IMR-90 (cell line): ENCODE measurements around the gene CEACAM7. TPM values are rescaled to one million over a fixed set of nuclear protein-coding genes. Genes with fewer than 3 reads are reported as not detected.

Experiments used
- ATAC-seq: fragments of 200-7000 bp; cut with Tn5 transposase; 2 replicates; pipeline ENCODE4 v1.9.1; 2020; ENCODE audit warnings: low read depth, mild to moderate bottlenecking, moderate library complexity
- BruUV-seq: library from RNA; stranded (reverse); fragments of 400-500 nt; replicated peaks from 2 replicates; lab custom pipeline; 2021; lab: Mats Ljungman, UMichigan
- CTCF ChIA-PET: fragments of 300-600 bp; formaldehyde crosslinking; extraction: SDS; loops from one replicate; lab custom pipeline; 2021; ENCODE audit warnings: antibody characterized with exemption; lab: Yijun Ruan, JAX
- POLR2A ChIA-PET: fragments of 300-600 bp; sonication (Branson Sonifier 250); formaldehyde crosslinking; loops from one replicate; lab custom pipeline; 2022; ENCODE audit warnings: antibody characterized with exemption; ENCODE audit not compliant: unreplicated experiment; lab: Charles Lee
- DNase-seq: peaks from one replicate; pipeline ENCODE4 v3.0.0; 2013
- H2AFZ ChIP-seq: replicated peaks from 2 replicates; pipeline ENCODE3; 2013; ENCODE audit warnings: low read length, mild to moderate bottlenecking; ENCODE audit not compliant: poor library complexity
- H2AK5ac ChIP-seq: 2 replicates; pipeline ENCODE4 v1.6.1; 2013; ENCODE audit warnings: low read depth, low read length, inconsistent platforms
- H2AK9ac ChIP-seq: replicated peaks from 2 replicates; pipeline ENCODE3; 2013; ENCODE audit warnings: mild to moderate bottlenecking, low read depth, low read length, moderate library complexity; ENCODE audit not compliant: poor library complexity
- H2BK120ac ChIP-seq: 2 replicates; pipeline ENCODE4 v1.6.1; 2013; ENCODE audit warnings: low read depth, low read length, inconsistent platforms
- H2BK15ac ChIP-seq: 3 replicates; pipeline ENCODE4 v1.6.1; 2013; ENCODE audit warnings: low read depth, low read length, inconsistent platforms
- H2BK20ac ChIP-seq: 2 replicates; pipeline ENCODE4 v1.6.1; 2013; ENCODE audit warnings: low read depth, mild to moderate bottlenecking, inconsistent platforms, low read length, moderate library complexity
- H2BK5ac ChIP-seq: 2 replicates; pipeline ENCODE4 v1.6.1; 2013; ENCODE audit warnings: mild to moderate bottlenecking, low read depth, low read length, inconsistent platforms; ENCODE audit not compliant: poor library complexity, severe bottlenecking
- H3K14ac ChIP-seq: replicated peaks from 2 replicates; pipeline ENCODE4 v1.6.1; 2013; ENCODE audit warnings: low read depth, low read length, inconsistent platforms
- H3K18ac ChIP-seq: 2 replicates; pipeline ENCODE4 v1.6.1; 2013; ENCODE audit warnings: low read depth, low read length, control low read depth
- H3K23ac ChIP-seq: 2 replicates; pipeline ENCODE4 v1.6.1; 2013; ENCODE audit warnings: low read depth, low read length, inconsistent platforms
- H3K27ac ChIP-seq: 2 replicates; pipeline ENCODE4 v1.5.1; 2013; ENCODE audit warnings: mild to moderate bottlenecking, control low read depth, low read length; ENCODE audit not compliant: insufficient read depth
- H3K27me3 ChIP-seq: 2 replicates; pipeline ENCODE4 v1.6.1; 2013; ENCODE audit warnings: low read length; ENCODE audit not compliant: control insufficient read depth, insufficient read depth
- H3K36me3 ChIP-seq: 2 replicates; pipeline ENCODE4 v1.6.1; 2013; ENCODE audit warnings: low read length, mixed read lengths; ENCODE audit not compliant: control insufficient read depth, insufficient read depth
- H3K4ac ChIP-seq: 2 replicates; pipeline ENCODE4 v1.6.1; 2013; ENCODE audit warnings: low read depth, low read length, inconsistent platforms
- H3K4me1 ChIP-seq: 2 replicates; pipeline ENCODE4 v1.6.1; 2013; ENCODE audit warnings: low read length, mixed read lengths; ENCODE audit not compliant: control insufficient read depth, insufficient read depth
- H3K4me2 ChIP-seq: 2 replicates; pipeline ENCODE4 v1.6.1; 2013; ENCODE audit warnings: low read depth, mild to moderate bottlenecking, control low read depth, low read length, moderate library complexity
- H3K4me3 ChIP-seq: 2 replicates; pipeline ENCODE4 v1.5.1; 2013; ENCODE audit warnings: low read depth, mild to moderate bottlenecking, control low read depth, low read length, moderate library complexity; ENCODE audit not compliant: insufficient read depth
- H3K56ac ChIP-seq: 2 replicates; pipeline ENCODE4 v1.6.1; 2013; ENCODE audit warnings: low read length, inconsistent platforms; ENCODE audit not compliant: insufficient read depth; ENCODE audit errors: extremely low read depth
- H3K79me1 ChIP-seq, 2 experiments: 2 replicates each; pipeline ENCODE4 v1.6.1; 2013; ENCODE audit warnings: low read length in 2 of 2, inconsistent platforms in 1 of 2, low read depth in 1 of 2
- H3K9ac ChIP-seq: 2 replicates; pipeline ENCODE4 v1.6.1; 2013; ENCODE audit warnings: low read depth, low read length, control low read depth
- H3K9me1 ChIP-seq: 2 replicates; pipeline ENCODE4 v1.6.1; 2013; ENCODE audit warnings: low read length, inconsistent platforms; ENCODE audit not compliant: insufficient read depth
- H3K9me3 ChIP-seq: 2 replicates; pipeline ENCODE4 v1.6.1; 2013; ENCODE audit warnings: low read length; ENCODE audit not compliant: control insufficient read depth, insufficient read depth
- H4K20me1 ChIP-seq: 2 replicates; pipeline ENCODE4 v1.6.1; 2013; ENCODE audit warnings: low read length, inconsistent platforms; ENCODE audit not compliant: insufficient read depth
- H4K5ac ChIP-seq: 2 replicates; pipeline ENCODE4 v1.6.1; 2013; ENCODE audit warnings: mild to moderate bottlenecking, low read depth, low read length, control low read depth
- H4K8ac ChIP-seq, 2 experiments: 2 replicates each; pipeline ENCODE4 v1.6.1; 2013; ENCODE audit warnings: low read depth in 2 of 2, low read length in 2 of 2, control low read depth in 1 of 2, inconsistent platforms in 1 of 2
- H4K91ac ChIP-seq: 2 replicates; pipeline ENCODE4 v1.6.1; 2013; ENCODE audit warnings: low read depth, low read length, inconsistent platforms; ENCODE audit not compliant: insufficient read depth
- BHLHE40 ChIP-seq: fragments of 150-350 bp; IDR thresholded peaks from 2 replicates; pipeline ENCODE4 v1.6.1; 2016; ENCODE audit warnings: mild to moderate bottlenecking, low read depth, low read length
- CEBPB ChIP-seq: IDR thresholded peaks from 2 replicates; pipeline ENCODE4 v1.6.1; 2012; ENCODE audit warnings: low read depth, low read length, improper control_type of control experiment
- CHD1 ChIP-seq: IDR thresholded peaks from 2 replicates; pipeline ENCODE4 v1.6.1; 2012; ENCODE audit warnings: low read depth, low read length, improper control_type of control experiment
- FOS ChIP-seq: fragments of 150-350 bp; IDR thresholded peaks from 2 replicates; pipeline ENCODE4 v1.6.1; 2016; ENCODE audit warnings: low read depth, low read length
- MAFK ChIP-seq: IDR thresholded peaks from 2 replicates; pipeline ENCODE4 v1.6.1; 2012; ENCODE audit warnings: low read depth, low read length, improper control_type of control experiment
- MAZ ChIP-seq: IDR thresholded peaks from 2 replicates; pipeline ENCODE4 v1.6.1; 2012; ENCODE audit warnings: low read depth, mild to moderate bottlenecking, low read length, improper control_type of control experiment, moderate library complexity, borderline replicate concordance
- MXI1 ChIP-seq: IDR thresholded peaks from 2 replicates; pipeline ENCODE4 v1.6.1; 2012; ENCODE audit warnings: low read depth, mild to moderate bottlenecking, low read length, moderate library complexity, borderline replicate concordance
- NFE2L2 ChIP-seq: fragments of 150-350 bp; IDR thresholded peaks from 2 replicates; pipeline ENCODE4 v1.6.1; 2016; ENCODE audit warnings: low read depth, mild to moderate bottlenecking, low read length
- POLR2A ChIP-seq: IDR thresholded peaks from 2 replicates; pipeline ENCODE4 v1.6.1; 2012; ENCODE audit warnings: mild to moderate bottlenecking, low read depth, low read length
- RAD21 ChIP-seq: IDR thresholded peaks from 2 replicates; pipeline ENCODE4 v1.6.1; 2012; ENCODE audit warnings: low read length, improper control_type of control experiment
- RCOR1 ChIP-seq: IDR thresholded peaks from 2 replicates; pipeline ENCODE4 v1.6.1; 2012; ENCODE audit warnings: mild to moderate bottlenecking, low read length, improper control_type of control experiment; ENCODE audit not compliant: insufficient replicate concordance
- RFX5 ChIP-seq: IDR thresholded peaks from 2 replicates; pipeline ENCODE4 v1.8.0; 2012; ENCODE audit warnings: low read depth, mild to moderate bottlenecking, low read length, moderate library complexity
- SMC3 ChIP-seq: fragments of 150-350 bp; IDR thresholded peaks from 2 replicates; pipeline ENCODE4 v1.6.1; 2016; ENCODE audit warnings: low read depth, mild to moderate bottlenecking, antibody characterized with exemption, low read length, moderate library complexity
- whole genome bisulfite sequencing, 2 experiments: methylation state at CpG; one replicate each; pipeline versions ENCODE4 v1.1.5 to v1.1.7; 2013; ENCODE audit warnings: missing lambda C conversion rate in 2 of 2; ENCODE audit not compliant: insufficient read length in 1 of 2; ENCODE audit errors: extremely low coverage in 2 of 2; 5-methylcytosine and 5-hydroxymethylcytosine counted together
- dilution Hi-C: fragments of 300-500 bp; cut with HindIII; formaldehyde crosslinking; loops from one replicate; pipeline ENCODE4 v1.14.3; 2018; ENCODE audit warnings: low sequenced_read_pairs; ENCODE audit not compliant: unreplicated experiment
- in situ Hi-C: fragments of 300-500 bp; cut with MboI; formaldehyde crosslinking; loops from 3 replicates; pipeline ENCODE4 v1.14.3; 2019; ENCODE audit warnings: low sequenced_read_pairs, inconsistent platforms, mixed read lengths
- intact Hi-C: fragments of 100-400 bp; cut with micrococcal nuclease; formaldehyde crosslinking; loops from 2 replicates; pipeline ENCODE4 v1.10.0; 2022
- polyA plus RNA-seq, 3 experiments: library from polyadenylated mRNA; depleted of rRNA; stranded (reverse); fragments of >200 nt; gene quantifications; 2 replicates each; pipeline ENCODE4 v1.2.3, GENCODE V29; 2012; ENCODE audit warnings: low replicate concordance in 1 of 3
- total RNA-seq: library from RNA; depleted of rRNA; stranded (reverse); fragments of >200 nt; gene quantifications from 2 replicates; pipeline ENCODE4 v1.2.3, GENCODE V29; 2012
- TF ChIP-seq, protein P1 (sequence below): conservative IDR thresholded peaks from 2 replicates; pipeline ENCODE4 v1.5.1; 2012; ENCODE audit warnings: mild to moderate bottlenecking, low read depth, low read length, improper control_type of control experiment
- TF ChIP-seq, protein P2 (sequence below): fragments of 150-350 bp; IDR thresholded peaks from 2 replicates; pipeline ENCODE4 v1.6.1; 2016; ENCODE audit warnings: low read depth, mild to moderate bottlenecking, low read length, moderate library complexity, borderline replicate concordance
- TF ChIP-seq, protein P3 (sequence below): fragments of 150-350 bp; IDR thresholded peaks from 2 replicates; pipeline ENCODE4 v1.6.1; 2017; ENCODE audit warnings: mild to moderate bottlenecking, antibody characterized with exemption, low read length, low read depth

CEACAM7 gene
- total and polyA plus RNA-seq, 2 of the 4 experiments (the other 2 are of a cell fraction): not detected

DNA sequence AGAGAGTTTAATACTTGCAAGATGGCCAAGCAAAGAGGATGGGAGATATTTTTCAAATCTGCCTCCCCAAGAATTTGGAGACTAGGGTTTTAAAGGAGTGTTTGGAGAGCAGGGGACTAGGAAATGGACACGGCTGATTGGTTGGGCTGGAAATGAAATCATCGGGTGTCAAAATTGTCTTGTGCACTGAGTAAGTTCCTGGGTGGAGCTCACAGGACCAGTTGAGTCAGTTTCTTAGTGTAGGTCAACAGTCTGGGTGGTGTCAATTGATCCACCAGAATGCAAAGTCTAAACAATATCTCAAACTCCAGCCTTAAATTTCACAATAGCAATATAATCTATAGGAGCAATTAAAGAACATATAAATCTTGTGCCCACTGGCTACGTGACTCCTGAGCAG, 38.2 kb downstream of the CEACAM7 start:
- Histone ChIP-seq H3K9me1 (no peaks in the 10 kb centered on the region), H2BK120ac (no peak overlapping the region), H4K91ac (no peak overlapping the region), H3K14ac (no peak overlapping the region), H3K4ac (no peak overlapping the region), H3K27me3 (no peaks in the 10 kb centered on the region; the same call in 1 of the 2 replicates), H3K27ac (no peak overlapping the region), H3K36me3 (no peaks in the 10 kb centered on the region), H3K4me2 (no peak overlapping the region), H2AFZ (no peak overlapping the region), H3K9ac (no peak overlapping the region), H4K8ac (no peak overlapping the region), H2BK20ac (no peak overlapping the region), H2AK5ac (no peak overlapping the region), H3K9me3 (no peaks in the 10 kb centered on the region), H3K79me1 (no peaks in the 10 kb centered on the region), H4K20me1 (no peaks in the 10 kb centered on the region), H4K5ac (no peak overlapping the region), H2BK5ac (no peak overlapping the region), H3K4me1 (no peaks in the 10 kb centered on the region), H3K23ac (no peak overlapping the region), H2BK15ac (no peak overlapping the region), H3K56ac (no peak overlapping the region), H3K4me3 (no peak overlapping the region), H2AK9ac (no peak overlapping the region), H3K18ac (no peak overlapping the region)
- DNase-seq (no peak), ATAC-seq (no peak)
- POLR2A ChIA-PET: no interaction called here
- intact Hi-C loops (no loop called here), dilution Hi-C loops (no loop called here), in situ Hi-C loops (no loop called here)
- CTCF ChIA-PET: no interaction called here
- TF ChIP-seq RAD21 (no peak), CEBPB (no peak), MXI1 (no peak), FOS (no peak), RCOR1 (no peak), POLR2A (no peak), NFE2L2 (no peak), MAFK (no peak), SMC3 (no peak), RFX5 (no peak), CHD1 (no peak), MAZ (no peak), BHLHE40 (no peak)
- TF ChIP-seq, protein P1, sequence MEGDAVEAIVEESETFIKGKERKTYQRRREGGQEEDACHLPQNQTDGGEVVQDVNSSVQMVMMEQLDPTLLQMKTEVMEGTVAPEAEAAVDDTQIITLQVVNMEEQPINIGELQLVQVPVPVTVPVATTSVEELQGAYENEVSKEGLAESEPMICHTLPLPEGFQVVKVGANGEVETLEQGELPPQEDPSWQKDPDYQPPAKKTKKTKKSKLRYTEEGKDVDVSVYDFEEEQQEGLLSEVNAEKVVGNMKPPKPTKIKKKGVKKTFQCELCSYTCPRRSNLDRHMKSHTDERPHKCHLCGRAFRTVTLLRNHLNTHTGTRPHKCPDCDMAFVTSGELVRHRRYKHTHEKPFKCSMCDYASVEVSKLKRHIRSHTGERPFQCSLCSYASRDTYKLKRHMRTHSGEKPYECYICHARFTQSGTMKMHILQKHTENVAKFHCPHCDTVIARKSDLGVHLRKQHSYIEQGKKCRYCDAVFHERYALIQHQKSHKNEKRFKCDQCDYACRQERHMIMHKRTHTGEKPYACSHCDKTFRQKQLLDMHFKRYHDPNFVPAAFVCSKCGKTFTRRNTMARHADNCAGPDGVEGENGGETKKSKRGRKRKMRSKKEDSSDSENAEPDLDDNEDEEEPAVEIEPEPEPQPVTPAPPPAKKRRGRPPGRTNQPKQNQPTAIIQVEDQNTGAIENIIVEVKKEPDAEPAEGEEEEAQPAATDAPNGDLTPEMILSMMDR: no peak
- TF ChIP-seq, protein P2, sequence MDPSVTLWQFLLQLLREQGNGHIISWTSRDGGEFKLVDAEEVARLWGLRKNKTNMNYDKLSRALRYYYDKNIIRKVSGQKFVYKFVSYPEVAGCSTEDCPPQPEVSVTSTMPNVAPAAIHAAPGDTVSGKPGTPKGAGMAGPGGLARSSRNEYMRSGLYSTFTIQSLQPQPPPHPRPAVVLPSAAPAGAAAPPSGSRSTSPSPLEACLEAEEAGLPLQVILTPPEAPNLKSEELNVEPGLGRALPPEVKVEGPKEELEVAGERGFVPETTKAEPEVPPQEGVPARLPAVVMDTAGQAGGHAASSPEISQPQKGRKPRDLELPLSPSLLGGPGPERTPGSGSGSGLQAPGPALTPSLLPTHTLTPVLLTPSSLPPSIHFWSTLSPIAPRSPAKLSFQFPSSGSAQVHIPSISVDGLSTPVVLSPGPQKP: no peak
- TF ChIP-seq, protein P3, sequence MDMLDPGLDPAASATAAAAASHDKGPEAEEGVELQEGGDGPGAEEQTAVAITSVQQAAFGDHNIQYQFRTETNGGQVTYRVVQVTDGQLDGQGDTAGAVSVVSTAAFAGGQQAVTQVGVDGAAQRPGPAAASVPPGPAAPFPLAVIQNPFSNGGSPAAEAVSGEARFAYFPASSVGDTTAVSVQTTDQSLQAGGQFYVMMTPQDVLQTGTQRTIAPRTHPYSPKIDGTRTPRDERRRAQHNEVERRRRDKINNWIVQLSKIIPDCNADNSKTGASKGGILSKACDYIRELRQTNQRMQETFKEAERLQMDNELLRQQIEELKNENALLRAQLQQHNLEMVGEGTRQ: no peak
- no TSS peak for BruUV-seq
- WGBS, 2 experiments: no CpG with 5 or more reads among the region's 3 CpGs
